Smooth muscle cell (in vitro differentiated cells): ENCODE results near the gene PEX12. TPM values are rescaled to one million over a fixed set of nuclear protein-coding genes. Genes with fewer than 3 reads are reported as not detected.

Experiments
- DNase-seq: peaks from one replicate; lab custom pipeline; 2025; ENCODE audit not compliant: unreplicated experiment; lab: John Stamatoyannopoulos, UW
- H2AFZ ChIP-seq: fragments of 200-600 bp; sonication (generic); 2 replicates; pipeline ENCODE4 v1.6.0; 2016; ENCODE audit warnings: antibody characterized with exemption, low read depth, mild to moderate bottlenecking
- H3F3A ChIP-seq: fragments of 200-600 bp; sonication (generic); 2 replicates; pipeline ENCODE4 v1.6.0; 2017; ENCODE audit warnings: antibody characterized with exemption, low read depth
- H3K27ac ChIP-seq: fragments of 200-600 bp; sonication (generic); 2 replicates; pipeline ENCODE4 v1.5.1; 2016; ENCODE audit warnings: low read depth, mild to moderate bottlenecking
- H3K27me3 ChIP-seq: fragments of 200-600 bp; sonication (generic); 2 replicates; pipeline ENCODE4 v1.6.1; 2016; ENCODE audit warnings: low read depth, mild to moderate bottlenecking
- H3K36me3 ChIP-seq: fragments of 200-600 bp; sonication (generic); 2 replicates; pipeline ENCODE4 v1.5.1; 2016; ENCODE audit warnings: low read depth
- H3K4me1 ChIP-seq: fragments of 200-600 bp; sonication (generic); 2 replicates; pipeline ENCODE4 v1.5.1; 2016; ENCODE audit warnings: low read depth
- H3K4me2 ChIP-seq: fragments of 200-600 bp; sonication (generic); 2 replicates; pipeline ENCODE4 v1.6.0; 2016; ENCODE audit warnings: mild to moderate bottlenecking
- H3K4me3 ChIP-seq: fragments of 200-600 bp; sonication (generic); 2 replicates; pipeline ENCODE4 v1.5.1; 2016; ENCODE audit warnings: mild to moderate bottlenecking
- H3K79me2 ChIP-seq: fragments of 200-600 bp; sonication (generic); 2 replicates; pipeline ENCODE4 v1.6.0; 2016; ENCODE audit warnings: low read depth, mild to moderate bottlenecking
- H3K9ac ChIP-seq: fragments of 200-600 bp; sonication (generic); 2 replicates; pipeline ENCODE4 v1.6.0; 2016; ENCODE audit warnings: low read depth
- H3K9me3 ChIP-seq: fragments of 200-600 bp; sonication (generic); replicated peaks from 2 replicates; pipeline ENCODE4 v1.5.1; 2016; ENCODE audit warnings: low read depth
- H4K20me1 ChIP-seq: fragments of 200-600 bp; sonication (generic); 2 replicates; pipeline ENCODE4 v1.6.0; 2016; ENCODE audit warnings: low read depth
- CTCF ChIP-seq: fragments of 200-600 bp; sonication (generic); IDR thresholded peaks from 2 replicates; pipeline ENCODE4 v1.5.1; 2017; ENCODE audit warnings: borderline replicate concordance, mild to moderate bottlenecking, antibody characterized with exemption; ENCODE audit not compliant: insufficient read depth, poor library complexity, severe bottlenecking
- WGBS: methylation state at CpG from one replicate; pipeline ENCODE4 v1.1.7; 2016; ENCODE audit warnings: low lambda C conversion rate; 5-methylcytosine and 5-hydroxymethylcytosine counted together
- polyA plus RNA-seq: library from polyadenylated mRNA; unstranded; fragments of >200 nt; fragmentation: Nextera tagmentation; extraction: Ambion mirVana; gene quantifications from 2 replicates; pipeline ENCODE4 v1.2.1, GENCODE V29; 2016
- total RNA-seq: library from RNA; depleted of rRNA; stranded (reverse); fragments of >200 nt; gene quantifications from 2 replicates; pipeline ENCODE4 v1.2.3, GENCODE V29; 2014

The PEX12 gene
- total and polyA plus RNA-seq, 2 experiments from 2014 or later, result 2.8 to 8.6 TPM

GRCh38 chr17:35597604-35598003 lies 19.2 kb upstream of the PEX12 start:
- Histone ChIP-seq H3K36me3 (peaks cover 32% of the 10 kb centered on the region), H3K9me3 (no peaks in the 10 kb centered on the region)
- TF ChIP-seq CTCF, result no peak

GRCh38 chr17:35596530-35597233 lies 18.3 kb upstream of the PEX12 start:
- 76% methylated on average over 51 of the region's 54 CpGs for WGBS
- H3K36me3 ChIP-seq, result peaks cover 26% of the 10 kb centered on the region
- TF ChIP-seq CTCF, result peak; percentile 45

More at GRCh38 chr17:35597604-35598003, 19.2 kb upstream of the PEX12 start:
- Histone ChIP-seq H3K4me2 (no peak overlapping the region), H4K20me1 (peaks cover 83% of the 10 kb centered on the region), H3K27me3 (no peaks in the 10 kb centered on the region), H2AFZ (no peak overlapping the region), H3K79me2 (peaks cover 57% of the 10 kb centered on the region), H3K27ac (no peak overlapping the region), H3K9ac (no peak overlapping the region), H3K4me3 (no peak overlapping the region), H3K4me1 (no peaks in the 10 kb centered on the region), H3F3A (no peaks in the 10 kb centered on the region)
- WGBS, result 79% methylated on average over 5 of the region's 5 CpGs
- no peak for DNase-seq

GRCh38 chr17:35596072-35596471 lies 17.7 kb upstream of the PEX12 start:
- Histone ChIP-seq H3K9me3 (no peaks in the 10 kb centered on the region), H4K20me1 (peaks cover 89% of the 10 kb centered on the region)

More at GRCh38 chr17:35596530-35597233, 18.3 kb upstream of the PEX12 start:
- H3K4me1 ChIP-seq, result no peaks in the 10 kb centered on the region
- DNase-seq, result no peak
- H3K4me2 ChIP-seq, result no peak overlapping the region
- no peak overlapping the region for H2AFZ ChIP-seq
- no peak overlapping the region for H3K4me3 ChIP-seq
- H3K9ac ChIP-seq, result no peak overlapping the region
- H4K20me1 ChIP-seq, result peaks cover 86% of the 10 kb centered on the region
- no peaks in the 10 kb centered on the region for H3F3A ChIP-seq
- H3K27ac ChIP-seq, result no peak overlapping the region
- no peaks in the 10 kb centered on the region for H3K9me3 ChIP-seq
- peaks cover 60% of the 10 kb centered on the region for H3K79me2 ChIP-seq
- no peaks in the 10 kb centered on the region for H3K27me3 ChIP-seq

More at GRCh38 chr17:35596072-35596471, 17.7 kb upstream of the PEX12 start:
- H3K4me1 ChIP-seq, result no peaks in the 10 kb centered on the region
- H3K9ac ChIP-seq, result no peak overlapping the region
- H3K36me3 ChIP-seq, result peaks cover 26% of the 10 kb centered on the region
- no peak overlapping the region for H3K4me2 ChIP-seq
- 94% methylated on average over 4 of the region's 4 CpGs for WGBS
- H3K27me3 ChIP-seq, result no peaks in the 10 kb centered on the region
- no peaks in the 10 kb centered on the region for H3F3A ChIP-seq
- TF ChIP-seq CTCF, result no peak
- H3K79me2 ChIP-seq, result peaks cover 66% of the 10 kb centered on the region
- no peak for DNase-seq
- H3K4me3 ChIP-seq, result no peak overlapping the region
- H2AFZ ChIP-seq, result no peak overlapping the region
- H3K27ac ChIP-seq, result no peak overlapping the region
